ENCODE measurements around the gene LBHD2.

LBHD2 gene

GRCh38 chr14:103091041-103091882 lies 7.3 kb downstream of the LBHD2 start:
- DNase-seq, result no peak

GRCh38 chr14:103091883-103092222 lies 7.8 kb downstream of the LBHD2 start:
- no peak for DNase-seq

- no peak for DNase-seq
Observed at GRCh38 chr14:103093856-103094405, 9.9 kb downstream of the LBHD2 start.

- no peak for DNase-seq
Observed at GRCh38 chr14:103094406-103095209, 10.6 kb downstream of the LBHD2 start, which contains the start of gene EXOC3L4. EXOC3L4 (plus strand) TSS chr14:103094725; CDS start chr14:103100220, 5,495 bp downstream.

GRCh38 chr14:103095210-103095778 lies 11.3 kb downstream of the LBHD2 start:
- no peak for DNase-seq

GRCh38 chr14:103096387-103096786 lies 12.4 kb downstream of the LBHD2 start:
- DNase-seq, result no peak

- DNase-seq, result no peak
Observed at GRCh38 chr14:103097244-103097993, 13.4 kb downstream of the LBHD2 start.

GRCh38 chr14:103097994-103098957 lies 14.3 kb downstream of the LBHD2 start:
- DNase-seq, result no peak

- no peak for DNase-seq
Observed at GRCh38 chr14:103099081-103099732, 15.2 kb downstream of the LBHD2 start.

- DNase-seq, result no peak
Observed at GRCh38 chr14:103099733-103100280, 15.8 kb downstream of the LBHD2 start.

- no peak for DNase-seq
Observed at GRCh38 chr14:103100281-103101121, 16.5 kb downstream of the LBHD2 start.

GRCh38 chr14:103101257-103101962 lies 17.4 kb downstream of the LBHD2 start:
- no peak for DNase-seq

GRCh38 chr14:103101963-103102688 lies 18.1 kb downstream of the LBHD2 start:
- peak; percentile 68 for DNase-seq

- no peak for DNase-seq
Observed at GRCh38 chr14:103102689-103103260, 18.8 kb downstream of the LBHD2 start.

GRCh38 chr14:103103461-103104388 lies 19.7 kb downstream of the LBHD2 start:
- DNase-seq, result peak; percentile 75

GRCh38 chr14:103104389-103104653 lies 20.3 kb downstream of the LBHD2 start:
- DNase-seq, result no peak
